NCI-H526 (cell line): ENCODE measurements around the gene MAF.

ENCODE experiments used
- DNase-seq, 2 experiments: peaks; one replicate each; lab custom pipeline; 2025; lab: John Stamatoyannopoulos, UW

The MAF gene

DNA sequence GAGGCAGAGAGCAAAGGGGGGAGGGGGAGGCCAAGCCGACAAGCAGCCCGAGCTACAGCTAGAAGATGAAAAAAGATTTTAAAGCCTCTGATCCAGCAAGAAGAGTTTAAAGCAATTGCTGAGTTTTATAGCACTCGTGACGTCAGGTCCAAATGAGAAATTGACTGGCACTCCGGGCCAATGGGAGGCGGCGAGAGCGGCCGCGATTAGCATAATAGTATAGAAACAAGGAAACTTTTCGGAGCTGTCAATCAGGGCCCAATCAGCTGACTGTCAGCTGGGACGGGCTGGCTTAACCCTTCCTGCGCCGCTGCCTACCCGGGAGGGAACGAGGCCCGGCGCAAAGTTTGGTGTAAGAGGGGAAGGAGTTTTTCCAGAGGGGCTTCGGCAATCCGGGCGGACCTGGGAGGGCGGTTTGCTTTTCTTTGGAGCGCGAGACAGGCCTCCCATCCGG lies at the start of gene MAF:
Gene MAF, minus strand, starts transcription at position 100 of the 454 bp plus-strand sequence. CDS start 835 bp downstream, outside the sequence.
- DNase-seq = peak in 1 of 2 experiments; percentile 54

DNA sequence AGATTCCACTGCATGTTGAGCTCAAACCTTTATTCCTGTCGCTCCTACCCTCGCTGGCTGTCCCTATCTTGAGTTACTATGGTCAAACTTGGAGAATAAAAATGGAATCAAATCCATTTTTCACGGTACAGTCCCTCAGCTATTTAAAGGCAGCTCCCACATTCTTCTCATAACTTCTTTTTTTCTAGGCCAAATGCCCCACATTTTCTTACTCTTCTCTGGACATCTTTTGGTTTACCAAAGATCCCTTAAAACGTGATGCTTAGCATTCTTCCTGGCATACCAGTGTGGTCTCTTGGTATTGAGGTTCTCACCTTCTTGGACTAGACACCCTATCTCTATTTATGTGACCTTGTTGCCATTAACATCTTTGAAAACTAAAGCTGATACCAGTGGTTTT lies 48.3 kb upstream of the MAF start:
- no peak for DNase-seq

DNA sequence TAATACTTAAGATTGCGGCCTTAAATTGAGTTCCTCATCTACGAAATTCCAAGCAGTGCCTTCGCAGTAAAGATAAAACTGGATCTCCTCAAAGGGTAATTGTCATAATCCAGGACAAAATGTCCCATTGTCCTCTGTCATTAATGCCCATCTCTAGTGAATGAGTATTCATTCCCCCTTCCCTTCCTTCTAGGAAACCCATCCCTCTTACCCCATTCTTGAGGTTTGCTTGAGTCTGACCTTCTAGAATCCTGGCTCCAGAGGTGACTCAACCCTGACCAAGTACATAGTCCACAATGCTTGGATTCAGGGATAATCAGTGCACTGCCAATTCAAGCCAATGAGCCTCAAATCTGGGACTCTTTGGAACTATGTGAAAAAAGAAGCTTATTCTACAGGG lies 47.0 kb upstream of the MAF start:
- DNase-seq = no peak

DNA sequence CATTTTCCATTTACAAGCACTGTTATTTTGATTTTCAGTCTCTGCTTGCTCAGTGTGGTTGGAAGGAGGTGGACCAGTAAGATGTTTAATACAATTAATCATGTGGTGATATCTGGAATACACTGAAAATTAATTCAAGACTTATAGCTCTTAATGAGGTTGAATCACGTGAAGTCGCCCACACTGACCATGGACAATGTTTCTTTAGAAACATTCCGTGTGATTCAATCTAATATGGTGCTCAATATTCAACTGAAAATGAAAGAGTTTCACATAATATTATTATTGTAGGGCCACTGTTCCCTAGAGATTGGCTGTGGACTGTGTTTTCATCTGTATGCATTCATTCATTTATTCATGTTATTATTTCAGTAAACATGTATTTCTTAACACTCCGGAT lies 45.2 kb upstream of the MAF start:
- DNase-seq = no peak

DNA sequence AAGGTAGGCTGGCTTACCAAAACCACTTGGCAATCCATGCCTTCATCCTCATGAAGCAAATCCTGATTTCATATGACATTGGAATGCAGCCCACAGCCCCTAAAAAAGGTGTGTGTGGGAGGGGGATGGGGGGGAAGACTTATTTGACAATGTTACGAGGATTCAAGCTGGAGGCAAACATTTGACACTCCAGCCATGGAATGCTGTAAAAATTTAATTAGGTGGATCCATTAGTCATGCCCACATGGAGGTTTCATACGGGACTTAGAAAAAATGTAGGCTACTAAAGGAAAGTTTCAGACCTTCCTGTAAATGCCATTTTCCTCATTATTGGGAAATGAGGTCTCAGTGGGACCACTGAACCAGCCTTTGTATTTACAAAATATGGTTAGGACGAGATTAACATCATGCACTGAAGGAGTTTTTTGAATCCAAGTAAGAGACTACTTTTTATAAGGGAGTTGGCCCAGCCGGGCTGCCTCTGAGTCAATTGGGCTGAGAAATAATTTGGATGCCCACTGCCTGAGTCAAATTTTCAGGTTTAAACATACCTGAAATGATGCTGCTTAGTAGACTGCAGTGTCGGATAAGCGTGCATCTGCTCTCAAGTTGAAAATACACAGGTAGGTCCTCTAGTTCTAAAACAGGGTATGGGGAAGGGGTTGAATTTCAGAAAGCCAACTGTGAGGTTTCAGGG lies 44.6 kb upstream of the MAF start:
- no peak for DNase-seq

DNA sequence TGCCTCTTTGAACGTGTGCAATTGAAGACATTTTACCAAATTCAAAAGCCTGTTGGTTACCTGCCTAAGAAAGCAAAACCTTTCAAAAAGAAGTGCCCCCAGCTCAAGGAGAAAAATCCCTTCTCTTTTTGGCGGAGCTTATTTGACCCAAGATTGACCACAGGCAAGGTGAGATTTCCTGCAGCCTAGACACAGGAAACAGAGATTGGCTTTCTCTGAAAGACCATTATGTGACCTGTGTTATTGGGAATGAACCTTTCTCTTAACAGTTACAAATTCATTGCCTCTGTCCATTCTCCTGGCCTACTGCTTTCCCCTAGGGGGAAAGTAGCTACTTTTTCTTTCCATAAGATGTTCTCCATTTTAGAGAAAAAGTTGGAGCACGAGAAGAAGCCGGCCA lies 42.1 kb upstream of the MAF start:
- DNase-seq = no peak

DNA sequence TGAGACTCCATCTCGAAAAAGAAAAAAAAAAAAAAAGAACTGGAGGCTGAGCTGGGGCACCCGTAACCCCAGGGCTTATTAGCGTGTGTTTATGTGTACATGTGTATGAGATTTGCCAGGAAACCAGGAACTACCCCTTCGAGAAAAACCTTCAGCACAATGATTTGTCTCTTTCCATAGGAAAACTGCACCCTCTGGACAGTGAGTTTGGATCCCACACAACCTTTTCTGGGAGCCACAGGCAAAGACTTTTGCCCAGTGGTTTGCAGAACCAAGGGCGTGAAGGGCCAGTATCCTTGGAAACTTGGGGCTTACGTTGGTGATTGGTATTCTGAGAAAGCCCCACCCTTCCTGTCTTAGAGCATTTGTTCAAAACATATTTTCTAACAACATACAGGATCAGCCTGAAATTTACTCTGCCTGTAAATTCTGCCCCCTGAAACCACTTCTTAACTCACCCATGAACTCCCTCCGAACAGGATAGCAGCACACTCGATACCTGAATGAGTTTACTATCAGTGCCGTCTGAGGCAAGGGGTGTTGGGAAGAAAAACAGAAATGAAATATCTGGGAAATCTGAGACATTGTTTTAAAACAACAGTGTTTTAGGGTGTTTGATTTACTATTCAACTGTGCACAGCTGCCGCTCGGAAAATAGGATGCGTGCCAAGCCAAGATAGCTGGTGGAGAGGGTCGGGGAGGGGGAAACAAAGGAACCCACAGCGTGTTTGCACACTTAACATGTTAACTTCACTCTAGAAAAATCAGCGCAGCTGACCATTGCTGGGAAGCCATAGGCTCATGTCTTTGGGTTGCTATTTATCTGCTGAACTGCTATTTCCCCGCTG lies 40.2 kb upstream of the MAF start:
- no peak for DNase-seq

DNA sequence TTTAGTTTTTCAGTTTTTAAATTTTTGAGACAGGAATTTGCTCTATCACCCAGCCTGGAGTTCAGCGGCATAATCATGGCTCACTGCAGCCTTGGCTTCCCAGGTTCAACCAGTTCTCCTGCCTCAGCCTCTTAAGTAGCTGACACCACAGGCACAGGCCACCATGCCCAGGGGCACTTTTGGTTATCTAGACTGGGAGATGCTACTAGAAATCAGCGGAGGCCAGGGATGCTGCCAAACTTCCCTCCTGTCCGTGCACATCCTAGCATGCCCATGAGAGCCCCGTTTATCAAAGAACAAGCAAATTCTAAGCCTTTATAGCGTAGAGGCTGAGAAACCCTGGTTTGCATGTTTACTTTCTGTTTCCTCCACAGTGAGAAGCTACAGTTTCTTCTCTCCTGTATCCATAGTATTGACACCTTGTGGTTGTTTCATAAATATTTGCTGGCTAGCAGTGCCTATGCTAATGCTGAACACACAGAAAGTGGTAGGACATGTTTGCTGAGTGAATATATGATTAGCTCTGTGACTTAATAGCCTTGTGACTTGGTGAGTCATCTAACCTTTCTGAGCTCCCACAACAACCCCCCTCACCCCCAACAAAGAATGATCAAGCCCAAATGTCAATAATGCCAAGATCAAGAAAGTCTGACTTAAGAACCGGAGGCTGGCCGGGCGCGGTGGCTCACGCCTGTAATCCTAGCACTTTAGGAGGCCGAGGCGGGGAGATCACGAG lies 39.2 kb upstream of the MAF start:
- peak in 1 of 2 experiments; percentile 2 for DNase-seq

DNA sequence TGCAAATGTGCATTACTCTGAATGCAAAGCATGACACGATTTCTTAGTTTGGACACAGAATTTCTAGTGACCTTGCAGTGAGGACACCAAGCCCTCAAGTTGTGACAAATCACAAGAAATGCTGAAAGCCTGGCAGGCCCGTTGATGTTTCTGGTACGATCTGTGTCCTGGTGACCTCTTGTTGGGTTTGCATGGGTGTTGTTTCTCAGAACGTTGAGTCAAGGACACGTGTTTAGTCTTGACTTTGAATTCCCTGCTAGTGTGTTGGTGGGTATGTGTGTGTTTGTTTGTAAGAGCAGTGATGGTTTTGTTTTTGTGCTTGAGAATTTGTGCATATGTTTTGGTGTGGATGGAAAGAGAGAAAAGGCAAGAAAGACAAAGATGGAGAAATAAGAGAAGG lies 37.8 kb upstream of the MAF start:
- no peak for DNase-seq

DNA sequence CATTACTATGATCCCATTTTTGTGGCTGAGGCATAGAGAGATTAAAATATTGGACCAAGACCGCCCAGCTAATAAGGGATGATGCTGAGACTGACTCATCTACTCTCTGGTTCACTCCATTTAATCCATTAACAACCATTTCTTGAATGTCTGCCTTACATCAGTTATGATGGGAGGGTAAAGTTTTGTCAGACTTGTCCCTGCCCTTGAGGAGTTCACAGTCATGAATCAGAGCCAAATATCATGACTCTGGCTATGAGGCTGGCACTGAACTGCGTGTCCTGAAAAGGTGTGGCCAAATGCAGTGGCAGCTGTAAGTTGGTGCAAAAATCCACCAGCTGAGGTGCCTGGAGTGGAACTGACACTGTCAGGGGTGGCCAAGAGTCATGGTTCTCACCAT lies 35.0 kb upstream of the MAF start:
- no peak for DNase-seq

DNA sequence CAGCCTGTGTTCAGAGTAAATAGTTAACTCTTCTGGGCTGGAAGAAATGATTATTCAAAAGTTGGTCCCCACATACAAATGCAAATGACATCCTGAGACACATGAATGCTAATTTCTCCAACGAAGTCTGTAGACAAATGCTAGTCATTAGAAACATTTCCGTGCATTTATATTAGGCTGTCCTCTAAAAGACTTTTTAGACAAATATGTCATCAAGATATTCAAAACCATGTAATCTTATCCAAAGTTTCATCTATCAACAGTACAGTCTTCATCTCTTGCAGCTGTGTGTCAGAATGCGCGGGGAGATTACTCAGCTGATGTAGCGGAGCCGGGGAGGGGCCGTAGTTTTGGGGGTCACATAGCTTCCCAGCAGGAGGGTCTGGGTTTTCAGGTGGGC lies 33.8 kb upstream of the MAF start:
- peak; percentile 10 to 28 for DNase-seq

DNA sequence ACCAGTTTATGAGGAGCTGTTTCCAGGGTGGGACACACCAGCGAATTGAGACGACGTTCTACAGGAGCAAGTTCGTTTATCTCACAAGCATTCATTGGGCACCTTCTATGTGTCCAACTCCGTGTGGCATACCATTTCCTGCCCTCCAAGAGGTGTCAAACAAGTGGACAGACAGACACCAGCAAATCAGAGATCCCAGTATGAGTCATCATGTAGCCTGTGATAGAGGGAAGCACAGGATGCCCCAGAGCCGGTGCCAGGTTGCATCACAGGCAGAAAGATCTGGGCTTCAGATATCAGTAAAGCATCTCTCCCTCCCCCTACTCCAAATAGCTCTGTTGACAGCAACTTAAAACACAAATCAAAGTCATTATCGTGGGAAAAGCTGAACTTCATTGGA lies 31.8 kb upstream of the MAF start:
- no peak for DNase-seq

DNA sequence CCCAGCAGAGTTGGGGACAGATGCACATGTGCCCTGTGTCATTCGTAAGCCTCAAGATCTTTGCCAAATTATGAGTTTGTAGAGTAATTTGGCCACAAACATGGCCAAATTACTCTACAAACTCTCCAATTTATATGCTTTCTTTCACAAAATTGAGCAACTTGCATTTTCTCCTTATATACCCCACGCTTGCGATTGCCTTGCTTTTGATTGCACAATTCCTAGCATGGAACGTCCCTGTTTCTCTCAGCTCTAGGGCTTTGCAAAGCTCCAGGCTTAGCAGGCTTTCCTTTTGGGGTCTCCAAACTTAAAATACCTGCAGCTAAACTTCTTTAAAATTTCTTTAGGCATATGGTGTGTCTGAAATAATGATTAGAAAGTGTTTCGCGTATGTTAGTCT lies 28.5 kb upstream of the MAF start:
- no peak for DNase-seq

DNA sequence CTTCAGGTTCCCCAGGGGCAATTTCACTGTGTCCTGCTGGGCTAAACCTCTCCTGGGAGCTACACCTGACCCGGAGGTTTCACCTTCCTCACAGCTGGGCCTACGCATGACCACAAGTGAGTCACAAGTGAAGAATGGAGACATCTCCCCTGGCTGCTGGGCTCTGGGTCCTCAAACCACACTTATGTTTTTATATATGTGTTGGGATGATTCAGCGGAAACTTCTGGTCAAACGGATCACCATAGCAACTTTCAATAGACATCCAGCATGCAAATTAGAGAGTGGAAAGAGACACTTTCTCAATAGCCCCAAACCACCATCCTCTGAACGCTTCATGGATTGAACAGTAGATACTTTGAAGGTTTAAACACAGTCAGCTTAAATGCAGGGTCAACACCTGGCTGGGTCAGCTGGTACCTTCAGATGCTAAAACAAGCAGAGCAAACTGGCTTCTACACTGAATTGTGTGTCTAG lies 28.0 kb upstream of the MAF start:
- DNase-seq = no peak

DNA sequence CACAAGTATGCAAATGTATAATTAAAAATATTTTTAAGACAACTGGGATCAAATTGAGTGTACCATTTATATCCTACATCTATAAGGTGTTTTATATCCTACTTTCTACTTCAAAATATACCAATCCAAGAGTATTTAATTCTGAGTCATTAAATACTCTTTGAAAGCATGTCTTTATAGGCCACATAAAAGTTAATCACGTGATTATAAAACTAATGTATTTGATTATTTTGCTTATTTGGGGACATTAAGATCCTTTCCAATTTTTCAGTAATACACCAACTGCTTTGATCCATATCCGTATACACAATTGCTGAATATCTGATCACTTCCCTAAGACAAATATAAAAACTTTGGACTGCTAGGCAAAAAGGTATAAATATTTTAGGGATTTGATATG lies 26.6 kb upstream of the MAF start:
- no peak for DNase-seq

DNA sequence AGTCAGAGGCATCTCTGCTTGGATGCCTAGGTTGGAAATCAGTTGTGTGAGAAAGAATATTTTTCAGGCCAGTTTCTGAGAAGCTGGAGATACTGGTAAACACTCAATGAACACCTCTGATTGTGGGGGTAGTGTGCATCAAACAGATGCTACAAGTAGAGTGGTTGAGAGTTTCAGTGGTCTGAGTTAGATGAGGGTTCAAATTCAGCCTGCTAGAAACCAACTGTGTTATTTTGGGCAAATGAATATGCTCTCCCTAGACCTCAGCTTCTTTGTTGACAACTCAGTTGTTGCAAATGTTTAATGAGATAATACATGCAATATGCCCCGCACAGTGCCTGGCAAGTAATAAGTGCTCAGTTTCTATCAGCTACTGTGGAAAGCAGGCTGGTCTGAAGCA lies 25.2 kb upstream of the MAF start:
- DNase-seq = no peak

DNA sequence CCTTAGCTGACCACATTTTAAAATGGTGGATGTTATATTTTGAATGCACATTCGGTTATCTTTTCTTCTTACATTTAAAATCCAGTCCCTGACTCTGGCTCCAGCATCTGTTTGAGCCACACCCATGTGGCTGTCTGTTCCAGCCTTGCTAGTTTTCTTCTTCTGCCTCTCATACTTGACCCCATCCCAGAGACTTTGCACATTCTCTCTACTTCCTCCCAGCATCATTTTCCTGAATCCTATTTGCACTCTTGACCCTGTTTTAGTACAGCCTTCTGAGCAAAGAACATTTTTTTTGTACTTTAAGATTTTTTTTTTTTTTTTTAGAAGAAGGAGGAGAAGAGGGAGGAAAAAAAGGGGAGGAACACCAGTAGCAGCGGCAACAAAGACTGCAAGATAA lies 23.3 kb upstream of the MAF start:
- no peak for DNase-seq

DNA sequence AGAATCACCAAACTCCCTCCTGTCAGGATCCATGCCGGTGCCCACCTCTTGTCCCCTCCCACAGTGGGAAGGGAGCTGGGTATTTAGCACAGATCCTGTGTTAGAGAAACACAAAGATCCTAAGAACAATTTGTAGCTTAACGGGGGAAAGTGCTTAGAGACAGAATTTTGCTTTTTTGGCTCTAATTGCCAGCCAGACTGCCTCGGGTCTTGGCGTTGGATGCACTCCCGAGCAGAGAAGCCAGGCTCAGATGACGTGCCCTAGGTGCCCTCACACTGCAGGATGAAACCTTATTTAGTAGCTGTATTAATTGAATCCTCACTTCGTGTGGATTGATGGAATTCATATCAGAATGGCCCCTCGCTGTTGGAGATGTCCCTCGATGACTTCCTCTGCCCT lies 22.5 kb upstream of the MAF start:
- no peak for DNase-seq

DNA sequence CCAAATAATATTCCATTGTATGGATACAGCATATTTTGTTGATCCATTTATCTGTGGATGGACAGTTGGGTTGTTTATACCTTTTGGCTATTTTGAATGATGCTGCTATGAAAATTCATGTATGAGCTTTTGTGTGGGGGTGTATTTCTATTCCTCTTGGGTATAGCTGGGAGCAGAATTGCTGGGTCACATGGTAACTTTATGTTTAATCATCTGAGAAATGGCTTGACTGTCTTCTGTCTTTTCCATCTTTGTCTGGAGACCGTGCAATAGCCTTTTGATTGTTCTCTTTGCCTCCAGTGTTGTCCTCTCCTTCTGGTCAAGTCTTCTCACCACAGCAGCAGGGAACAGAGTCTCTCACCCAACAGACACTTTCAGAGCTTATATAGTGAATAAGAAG lies 20.5 kb upstream of the MAF start:
- no peak for DNase-seq

DNA sequence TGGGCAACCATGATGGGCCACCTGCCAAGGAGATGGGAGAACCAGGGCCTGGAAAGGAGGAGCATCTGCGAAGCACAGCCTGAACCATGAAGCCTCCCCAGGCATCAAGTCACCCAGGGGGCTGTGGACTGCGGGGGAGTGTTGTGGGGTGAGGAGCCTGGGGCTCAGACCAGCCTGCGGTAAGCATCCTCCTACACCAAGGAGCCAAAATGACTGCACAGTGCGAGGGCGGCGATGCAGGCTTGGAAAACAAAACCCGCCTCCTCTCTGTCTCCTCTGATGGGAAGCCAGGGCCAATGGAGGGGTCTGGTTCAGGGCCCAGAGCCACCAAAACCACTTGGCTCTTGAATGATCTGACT lies 18.1 kb upstream of the MAF start:
- no peak for DNase-seq

DNA sequence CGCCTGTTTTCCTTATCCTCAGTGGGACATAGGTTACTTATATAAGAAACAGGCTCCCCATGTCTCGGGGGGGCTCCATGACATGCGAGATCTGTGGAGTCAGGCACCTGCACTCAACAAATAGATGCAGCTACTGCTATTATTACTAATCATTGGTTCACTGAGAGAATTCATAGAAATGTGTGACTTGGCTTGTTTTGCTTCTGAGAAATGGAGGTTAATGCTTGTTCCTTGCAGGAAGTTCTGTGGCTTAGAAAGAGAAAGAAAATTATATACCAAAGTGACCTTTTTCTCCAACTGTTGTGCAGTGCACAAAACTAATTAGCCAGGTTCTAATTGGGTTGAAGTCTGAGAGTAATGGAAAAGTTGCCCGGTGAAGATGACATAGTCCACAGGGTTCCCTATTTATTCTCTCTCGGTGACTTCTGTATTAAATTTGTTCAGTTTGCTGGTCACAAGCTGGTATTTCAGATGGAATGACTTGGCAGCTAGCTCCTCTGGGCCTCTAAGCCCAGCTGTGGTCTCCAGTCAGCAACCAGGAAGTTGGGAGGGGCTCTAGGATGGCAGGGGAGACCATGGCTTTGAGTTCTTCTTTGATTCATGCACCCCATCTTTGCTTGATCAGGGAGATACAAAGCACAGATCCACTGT lies 17.6 kb upstream of the MAF start:
- no peak for DNase-seq

DNA sequence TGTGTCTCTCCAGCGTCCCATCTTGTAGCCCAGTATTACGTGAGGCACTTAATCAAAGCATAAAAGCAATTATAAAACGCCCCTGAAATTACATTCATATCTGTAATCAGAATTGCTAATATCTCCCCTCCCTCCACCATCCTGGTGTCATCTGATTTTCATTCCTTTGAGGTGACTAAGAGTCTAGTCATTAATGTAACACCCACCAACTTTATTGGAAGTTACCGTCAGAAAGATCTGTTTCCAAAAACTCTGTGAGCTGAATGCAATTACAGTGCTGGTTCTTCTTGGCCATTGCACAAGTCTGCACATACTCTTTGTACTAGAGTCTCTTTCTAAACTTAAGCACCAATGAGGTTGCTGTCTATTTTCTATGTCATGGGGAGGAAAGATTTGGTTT lies 12.5 kb upstream of the MAF start:
- no peak for DNase-seq
